Endodermal cell (in vitro differentiated cells): ENCODE data around the gene TLE5. TPM values are rescaled to one million over a fixed set of nuclear protein-coding genes. Genes with fewer than 3 reads are reported as not detected.

ENCODE experiments used
- DNase-seq: peaks from one replicate; pipeline ENCODE4 v3.0.0-alpha.2; 2017
- H3K27ac ChIP-seq: 2 replicates; pipeline ENCODE4 v1.5.1; 2013; ENCODE audit warnings: mild to moderate bottlenecking, low read depth, low read length, moderate library complexity
- H3K27me3 ChIP-seq: 2 replicates; pipeline ENCODE4 v1.6.1; 2013; ENCODE audit warnings: mild to moderate bottlenecking, low read length, moderate library complexity; ENCODE audit not compliant: insufficient read depth, control insufficient read depth, poor library complexity, severe bottlenecking
- H3K36me3 ChIP-seq: 2 replicates; pipeline ENCODE4 v1.7.0; 2013; ENCODE audit warnings: mild to moderate bottlenecking, low read length, moderate library complexity; ENCODE audit not compliant: control insufficient read depth, insufficient read depth
- H3K4me1 ChIP-seq: one replicate; pipeline ENCODE4 v1.7.0; 2013; ENCODE audit warnings: low read length; ENCODE audit not compliant: control insufficient read depth, insufficient read depth
- H3K4me3 ChIP-seq: 2 replicates; pipeline ENCODE4 v1.5.1; 2013; ENCODE audit warnings: mild to moderate bottlenecking, low read length, moderate library complexity
- H3K9ac ChIP-seq: 2 replicates; pipeline ENCODE4 v1.6.1; 2013; ENCODE audit warnings: mild to moderate bottlenecking, low read length, moderate library complexity; ENCODE audit not compliant: poor library complexity, severe bottlenecking; ENCODE audit errors: extremely low read depth
- H3K9me3 ChIP-seq: 2 replicates; pipeline ENCODE4 v1.6.1; 2013; ENCODE audit warnings: mild to moderate bottlenecking, low read length, moderate library complexity; ENCODE audit not compliant: control insufficient read depth
- H3K27ac Mint-ChIP-seq: 2 replicates; pipeline ENCODE4 v1.8.0; 2020; ENCODE audit warnings: mixed read lengths
- H3K27me3 Mint-ChIP-seq: 2 replicates; pipeline ENCODE4 v1.8.0; 2021; ENCODE audit warnings: mild to moderate bottlenecking, mixed read lengths; ENCODE audit not compliant: insufficient read depth
- H3K36me3 Mint-ChIP-seq: 2 replicates; pipeline ENCODE4 v1.8.0; 2020; ENCODE audit warnings: low read depth, mixed read lengths
- H3K4me1 Mint-ChIP-seq: 2 replicates; pipeline ENCODE4 v1.8.0; 2020; ENCODE audit warnings: mixed read lengths
- H3K4me3 Mint-ChIP-seq: 2 replicates; pipeline ENCODE4 v1.8.0; 2020; ENCODE audit warnings: mild to moderate bottlenecking, moderate library complexity, mixed read lengths
- H3K9me3 Mint-ChIP-seq: 2 replicates; pipeline ENCODE4 v1.8.0; 2020; ENCODE audit warnings: mild to moderate bottlenecking, mixed read lengths
- WGBS, 2 experiments: methylation state at CpG; one replicate each; pipeline versions ENCODE4 v1.1.5 to v1.1.7; 2013; ENCODE audit warnings: missing lambda C conversion rate in 2 of 2, mixed read lengths in 1 of 2; ENCODE audit not compliant: insufficient coverage in 1 of 2, insufficient read length in 1 of 2; 5-methylcytosine and 5-hydroxymethylcytosine counted together
- total RNA-seq, 2 donors: library from RNA; stranded (reverse); fragmentation: NEBNext Ultra II Directional in 1 of 2; extraction: Animal tissue kit (Norgen Biotek cat#: 25700) in 1 of 2; gene quantifications; 2 replicates in 1 of 2; 3 replicates in 1 of 2; pipeline ENCODE4 v1.2.1, GENCODE V29; 2021
- TF ChIP-seq, protein P1 (sequence below): fragments of 200-600 bp; sonication (generic); conservative IDR thresholded peaks from 2 replicates; pipeline ENCODE4 v1.5.0; 2021; ENCODE audit warnings: antibody characterized with exemption, mild to moderate bottlenecking

Gene TLE5
- total RNA-seq, 2 donors from 2014 or later: 488 to 575 TPM

DNA sequence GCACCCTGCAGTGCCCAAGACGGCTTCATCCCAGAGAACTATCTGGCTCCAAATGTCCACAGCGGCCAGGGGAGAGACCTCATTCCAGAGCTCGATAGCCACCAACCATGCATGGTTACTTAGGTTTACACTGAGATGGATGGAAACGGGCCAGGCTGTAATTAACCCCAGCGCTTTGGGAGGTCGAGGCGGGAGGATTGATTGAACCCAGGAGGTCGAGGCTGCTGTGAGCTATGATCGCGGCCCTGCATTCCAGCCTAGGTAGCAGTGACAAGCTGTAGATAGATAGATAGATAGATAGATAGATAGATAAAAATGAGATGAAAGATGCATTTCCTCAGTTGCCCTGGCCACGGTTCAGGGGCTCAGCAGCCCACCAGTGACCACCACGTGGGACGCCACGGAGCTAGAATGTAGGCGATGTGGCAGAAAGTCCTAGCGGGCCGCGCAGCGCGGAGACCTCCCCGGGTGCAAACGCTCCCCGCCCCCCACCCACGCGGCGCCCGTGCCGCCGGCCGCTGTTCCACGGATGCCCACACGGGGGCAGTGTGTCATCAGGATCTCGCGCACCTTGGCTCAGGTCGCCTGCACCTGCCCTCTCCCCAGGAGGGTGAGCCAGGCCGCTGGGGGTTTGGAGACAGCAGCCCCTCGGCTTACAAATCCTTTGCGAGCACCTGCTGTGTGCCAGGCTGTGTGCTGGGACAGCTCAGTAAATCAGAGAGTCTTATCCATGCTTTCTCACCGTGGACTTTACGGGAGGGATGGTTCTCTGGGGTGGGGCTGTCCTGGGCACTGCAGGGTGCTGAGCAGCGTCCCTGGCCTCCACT, 13.5 kb upstream of the TLE5 start:
- TF ChIP-seq, protein P1, sequence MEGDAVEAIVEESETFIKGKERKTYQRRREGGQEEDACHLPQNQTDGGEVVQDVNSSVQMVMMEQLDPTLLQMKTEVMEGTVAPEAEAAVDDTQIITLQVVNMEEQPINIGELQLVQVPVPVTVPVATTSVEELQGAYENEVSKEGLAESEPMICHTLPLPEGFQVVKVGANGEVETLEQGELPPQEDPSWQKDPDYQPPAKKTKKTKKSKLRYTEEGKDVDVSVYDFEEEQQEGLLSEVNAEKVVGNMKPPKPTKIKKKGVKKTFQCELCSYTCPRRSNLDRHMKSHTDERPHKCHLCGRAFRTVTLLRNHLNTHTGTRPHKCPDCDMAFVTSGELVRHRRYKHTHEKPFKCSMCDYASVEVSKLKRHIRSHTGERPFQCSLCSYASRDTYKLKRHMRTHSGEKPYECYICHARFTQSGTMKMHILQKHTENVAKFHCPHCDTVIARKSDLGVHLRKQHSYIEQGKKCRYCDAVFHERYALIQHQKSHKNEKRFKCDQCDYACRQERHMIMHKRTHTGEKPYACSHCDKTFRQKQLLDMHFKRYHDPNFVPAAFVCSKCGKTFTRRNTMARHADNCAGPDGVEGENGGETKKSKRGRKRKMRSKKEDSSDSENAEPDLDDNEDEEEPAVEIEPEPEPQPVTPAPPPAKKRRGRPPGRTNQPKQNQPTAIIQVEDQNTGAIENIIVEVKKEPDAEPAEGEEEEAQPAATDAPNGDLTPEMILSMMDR: peak; percentile 90
- Mint-ChIP-seq H3K27ac (no peak overlapping the region), H3K4me3 (no peak overlapping the region), H3K4me1 (no peaks in the 10 kb centered on the region), H3K27me3 (peaks cover 13% of the 10 kb centered on the region), H3K9me3 (no peaks in the 10 kb centered on the region), H3K36me3 (no peaks in the 10 kb centered on the region)
- H3K36me3 ChIP-seq: no peaks in the 10 kb centered on the region
- H3K4me3 ChIP-seq: peak overlapping the region; percentile 38
- peaks cover 6% of the 10 kb centered on the region for H3K27me3 ChIP-seq
- no peak overlapping the region for H3K9ac ChIP-seq
- peaks cover 4% of the 10 kb centered on the region for H3K4me1 ChIP-seq
- DNase-seq: peak; percentile 91
- no peak overlapping the region for H3K27ac ChIP-seq
- WGBS, 2 experiments: 22 to 44% methylated on average over 14 to 41 of the region's 41 CpGs
- no peaks in the 10 kb centered on the region for H3K9me3 ChIP-seq

DNA sequence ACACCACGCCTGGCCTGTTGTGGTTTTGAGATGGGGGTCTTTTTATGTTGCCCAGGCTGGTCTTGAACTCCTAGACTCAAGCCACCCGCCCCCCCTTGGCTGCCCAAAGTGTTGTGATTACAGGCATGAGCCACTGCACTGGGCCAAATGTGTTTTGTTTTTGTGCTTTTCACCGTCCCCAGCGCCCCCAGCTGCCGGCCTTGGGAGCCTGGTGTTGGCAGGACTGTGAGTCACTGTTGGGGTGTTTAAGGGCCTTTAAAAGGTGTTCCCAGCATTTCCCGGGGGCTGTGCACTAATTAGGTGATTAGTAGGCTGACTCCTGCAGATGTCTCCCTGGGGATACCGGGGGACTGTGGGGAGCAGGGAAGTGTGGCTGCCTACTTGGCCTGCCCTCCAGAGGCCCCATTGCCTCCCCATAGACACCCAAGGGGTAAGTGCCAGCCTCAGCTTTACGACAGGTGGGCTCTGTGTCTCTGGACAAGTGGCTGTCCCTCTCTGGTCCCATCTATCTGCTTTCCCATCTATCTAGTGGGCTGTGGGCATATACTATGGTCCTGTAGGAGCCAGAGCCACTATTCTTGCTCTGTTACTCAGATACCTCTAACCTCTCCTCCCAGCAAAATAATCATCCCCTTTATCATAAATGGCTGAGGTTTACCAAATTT, 11.8 kb upstream of the TLE5 start:
- H3K4me3 Mint-ChIP-seq: no peak overlapping the region
- no peaks in the 10 kb centered on the region for H3K4me1 Mint-ChIP-seq
- H3K27ac Mint-ChIP-seq: no peak overlapping the region
- H3K9ac ChIP-seq: no peak overlapping the region
- peak; percentile 78 for DNase-seq
- peaks cover 4% of the 10 kb centered on the region for H3K4me1 ChIP-seq
- TF ChIP-seq, protein P1: peak; percentile 29
- no peaks in the 10 kb centered on the region for H3K36me3 Mint-ChIP-seq
- H3K4me3 ChIP-seq: no peak overlapping the region
- H3K27me3 Mint-ChIP-seq: peaks cover 13% of the 10 kb centered on the region
- H3K36me3 ChIP-seq: no peaks in the 10 kb centered on the region
- H3K9me3 Mint-ChIP-seq: no peaks in the 10 kb centered on the region
- H3K9me3 ChIP-seq: no peaks in the 10 kb centered on the region
- no peak overlapping the region for H3K27ac ChIP-seq
- 58 to 78% methylated on average over 4 to 8 of the region's 8 CpGs for WGBS, 2 experiments
- peaks cover 6% of the 10 kb centered on the region for H3K27me3 ChIP-seq

DNA sequence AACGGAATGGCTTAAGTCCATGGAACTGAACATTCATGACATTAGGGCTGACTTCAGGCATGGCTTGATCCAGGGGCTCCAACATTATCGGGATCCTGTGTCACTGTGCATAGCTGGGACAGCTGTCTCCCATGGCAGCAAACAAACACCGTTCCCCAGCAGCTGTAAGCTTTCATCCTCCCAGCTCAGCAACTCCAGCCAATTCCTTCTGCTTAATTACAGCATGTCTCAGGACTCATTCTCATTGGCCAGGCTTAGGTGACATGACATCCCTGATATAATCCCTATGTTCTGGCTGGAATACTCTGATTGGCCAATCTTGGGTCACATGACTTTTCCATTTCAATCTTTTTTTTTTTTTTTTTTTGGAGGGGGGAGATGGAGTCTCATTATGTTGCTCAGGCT, 10.9 kb upstream of the TLE5 start:
- H3K4me3 ChIP-seq: no peak overlapping the region
- DNase-seq: no peak
- Mint-ChIP-seq H3K27me3 (peaks cover 12% of the 10 kb centered on the region), H3K27ac (no peak overlapping the region), H3K36me3 (no peaks in the 10 kb centered on the region), H3K4me3 (no peak overlapping the region), H3K4me1 (no peaks in the 10 kb centered on the region), H3K9me3 (no peaks in the 10 kb centered on the region)
- peaks cover 4% of the 10 kb centered on the region for H3K4me1 ChIP-seq
- H3K27me3 ChIP-seq: peaks cover 6% of the 10 kb centered on the region
- TF ChIP-seq, protein P1: no peak
- no peaks in the 10 kb centered on the region for H3K9me3 ChIP-seq
- whole genome bisulfite sequencing, 2 experiments: 87 to 88% methylated on average over 3 of the region's 3 CpGs
- no peak overlapping the region for H3K9ac ChIP-seq
- H3K27ac ChIP-seq: no peak overlapping the region
- H3K36me3 ChIP-seq: no peaks in the 10 kb centered on the region
